DOHH2 (cell line): Measurements from ENCODE around the gene CABP4.

Experiments
- EZH2phosphoT487 ChIP-seq: fragments of 200-600 bp; sonication (generic); IDR thresholded peaks from 2 replicates; pipeline ENCODE4 v1.6.1; 2017; ENCODE audit warnings: borderline replicate concordance, mild to moderate bottlenecking, antibody characterized with exemption, low read length, moderate library complexity, mixed read lengths
- TF ChIP-seq, protein P1 (sequence below): fragments of 200-600 bp; sonication (generic); IDR thresholded peaks from one replicate; pipeline ENCODE4 v1.5.1; 2014; ENCODE audit warnings: antibody characterized with exemption, mild to moderate bottlenecking, low read depth, low read length; ENCODE audit not compliant: poor library complexity, severe bottlenecking

- TF ChIP-seq, protein P1, sequence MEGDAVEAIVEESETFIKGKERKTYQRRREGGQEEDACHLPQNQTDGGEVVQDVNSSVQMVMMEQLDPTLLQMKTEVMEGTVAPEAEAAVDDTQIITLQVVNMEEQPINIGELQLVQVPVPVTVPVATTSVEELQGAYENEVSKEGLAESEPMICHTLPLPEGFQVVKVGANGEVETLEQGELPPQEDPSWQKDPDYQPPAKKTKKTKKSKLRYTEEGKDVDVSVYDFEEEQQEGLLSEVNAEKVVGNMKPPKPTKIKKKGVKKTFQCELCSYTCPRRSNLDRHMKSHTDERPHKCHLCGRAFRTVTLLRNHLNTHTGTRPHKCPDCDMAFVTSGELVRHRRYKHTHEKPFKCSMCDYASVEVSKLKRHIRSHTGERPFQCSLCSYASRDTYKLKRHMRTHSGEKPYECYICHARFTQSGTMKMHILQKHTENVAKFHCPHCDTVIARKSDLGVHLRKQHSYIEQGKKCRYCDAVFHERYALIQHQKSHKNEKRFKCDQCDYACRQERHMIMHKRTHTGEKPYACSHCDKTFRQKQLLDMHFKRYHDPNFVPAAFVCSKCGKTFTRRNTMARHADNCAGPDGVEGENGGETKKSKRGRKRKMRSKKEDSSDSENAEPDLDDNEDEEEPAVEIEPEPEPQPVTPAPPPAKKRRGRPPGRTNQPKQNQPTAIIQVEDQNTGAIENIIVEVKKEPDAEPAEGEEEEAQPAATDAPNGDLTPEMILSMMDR: no peak
- no peak for TF ChIP-seq EZH2phosphoT487
Measured at GRCh38 chr11:67450796-67451657, 4.1 kb upstream of the CABP4 start.
